ENCODE data around the gene HMGCLL1. TPM values are rescaled to one million over a fixed set of nuclear protein-coding genes. Genes with fewer than 3 reads are reported as not detected.
A peak's percentile ranks its signal among the peaks of the same experiment; 100 is the strongest.

The HMGCLL1 gene
- total and polyA plus RNA-seq, 8 donors: 4.2 to 13.9 (median 8.0) TPM

DNA sequence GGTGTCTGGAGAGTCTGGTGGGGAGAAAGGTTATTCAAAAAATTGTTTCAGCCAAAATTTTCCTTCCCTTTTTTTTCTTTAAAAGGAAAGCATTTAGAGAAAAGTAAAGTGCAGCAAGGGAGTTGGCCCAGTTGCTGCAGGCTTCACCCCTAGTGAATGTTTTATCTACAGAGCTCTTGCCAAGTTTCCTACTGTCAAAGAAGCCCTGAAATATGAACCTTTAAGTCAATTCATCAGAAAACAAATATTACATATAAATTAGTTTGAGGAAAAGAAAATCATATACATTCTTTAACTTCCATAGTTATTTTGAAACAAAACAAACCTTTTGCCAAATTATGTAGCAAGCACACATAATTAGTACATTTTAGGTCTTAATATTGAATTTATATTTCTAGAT lies 25.0 kb upstream of the HMGCLL1 start:
- TF ChIP-seq, protein P1, sequence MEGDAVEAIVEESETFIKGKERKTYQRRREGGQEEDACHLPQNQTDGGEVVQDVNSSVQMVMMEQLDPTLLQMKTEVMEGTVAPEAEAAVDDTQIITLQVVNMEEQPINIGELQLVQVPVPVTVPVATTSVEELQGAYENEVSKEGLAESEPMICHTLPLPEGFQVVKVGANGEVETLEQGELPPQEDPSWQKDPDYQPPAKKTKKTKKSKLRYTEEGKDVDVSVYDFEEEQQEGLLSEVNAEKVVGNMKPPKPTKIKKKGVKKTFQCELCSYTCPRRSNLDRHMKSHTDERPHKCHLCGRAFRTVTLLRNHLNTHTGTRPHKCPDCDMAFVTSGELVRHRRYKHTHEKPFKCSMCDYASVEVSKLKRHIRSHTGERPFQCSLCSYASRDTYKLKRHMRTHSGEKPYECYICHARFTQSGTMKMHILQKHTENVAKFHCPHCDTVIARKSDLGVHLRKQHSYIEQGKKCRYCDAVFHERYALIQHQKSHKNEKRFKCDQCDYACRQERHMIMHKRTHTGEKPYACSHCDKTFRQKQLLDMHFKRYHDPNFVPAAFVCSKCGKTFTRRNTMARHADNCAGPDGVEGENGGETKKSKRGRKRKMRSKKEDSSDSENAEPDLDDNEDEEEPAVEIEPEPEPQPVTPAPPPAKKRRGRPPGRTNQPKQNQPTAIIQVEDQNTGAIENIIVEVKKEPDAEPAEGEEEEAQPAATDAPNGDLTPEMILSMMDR (IDR thresholded peaks at IDR 0.05): no peak
- DNase-seq (peak in 2 of 4 donors; percentile 23 to 44), ATAC-seq (no peak)
- Histone ChIP-seq H3K4me3 (no peak overlapping the region), H3K27me3 (no peaks in the 10 kb centered on the region), H3K9me3 (no peaks in the 10 kb centered on the region), H3K36me3 (no peaks in the 10 kb centered on the region), H3K4me1 (no peaks in the 10 kb centered on the region), H3K27ac (no peak overlapping the region)
- intact Hi-C loops (cut with DNase I): no loop called here

DNA sequence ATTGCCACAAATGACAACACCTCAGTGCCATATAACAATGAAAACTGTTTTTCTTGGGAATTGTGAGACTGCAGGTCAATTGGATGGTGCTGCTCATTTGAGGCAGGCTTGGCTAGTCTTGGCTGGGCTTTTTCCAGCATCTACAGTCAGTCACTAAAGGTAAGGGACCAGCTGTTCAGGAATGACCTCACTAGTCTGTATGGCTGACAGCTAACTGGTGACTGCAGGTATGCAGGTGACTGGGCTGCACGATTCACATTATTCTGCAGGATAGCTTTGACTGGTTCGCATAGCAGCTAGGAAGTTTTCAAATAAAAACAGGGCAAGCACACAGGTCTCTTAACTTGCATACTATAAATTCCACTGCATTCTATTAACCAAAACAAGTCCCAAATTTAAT lies 22.1 kb upstream of the HMGCLL1 start:
- Histone ChIP-seq H3K4me1 (no peaks in the 10 kb centered on the region), H3K9me3 (no peaks in the 10 kb centered on the region), H3K27me3 (no peaks in the 10 kb centered on the region), H3K36me3 (no peaks in the 10 kb centered on the region), H3K4me3 (no peak overlapping the region), H3K27ac (no peak overlapping the region)
- no peak for DNase-seq
- TF ChIP-seq, protein P1 (IDR thresholded peaks at IDR 0.05): no peak
- ATAC-seq: no peak
- intact Hi-C loops (cut with DNase I): no loop called here

DNA sequence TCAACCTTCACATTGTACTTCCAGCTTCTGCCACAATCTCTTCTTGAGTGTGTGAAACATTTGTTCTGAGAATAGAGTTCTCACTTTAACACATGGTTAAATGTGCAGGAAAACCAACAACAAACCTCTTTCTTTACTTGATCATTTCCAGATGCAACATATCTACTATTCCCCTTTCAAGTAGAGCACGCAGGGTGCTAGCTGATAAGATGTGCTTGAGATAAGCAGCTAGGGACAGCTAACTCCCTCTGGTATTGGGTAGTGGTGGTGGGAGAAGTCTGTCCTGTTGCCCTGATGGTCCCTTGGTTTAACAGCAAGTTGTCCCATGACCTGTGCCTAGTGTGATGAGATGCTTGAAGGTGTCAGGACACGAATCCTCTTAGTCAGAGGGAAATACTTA lies 15.4 kb upstream of the HMGCLL1 start:
- Histone ChIP-seq H3K27ac (no peak overlapping the region), H3K4me1 (no peaks in the 10 kb centered on the region), H3K9me3 (no peaks in the 10 kb centered on the region), H3K36me3 (no peaks in the 10 kb centered on the region), H3K27me3 (no peaks in the 10 kb centered on the region), H3K4me3 (no peak overlapping the region)
- no peak for ATAC-seq
- intact Hi-C loops (cut with DNase I): no loop called here
- TF ChIP-seq, protein P1 (IDR thresholded peaks at IDR 0.05): no peak
- no peak for DNase-seq

DNA sequence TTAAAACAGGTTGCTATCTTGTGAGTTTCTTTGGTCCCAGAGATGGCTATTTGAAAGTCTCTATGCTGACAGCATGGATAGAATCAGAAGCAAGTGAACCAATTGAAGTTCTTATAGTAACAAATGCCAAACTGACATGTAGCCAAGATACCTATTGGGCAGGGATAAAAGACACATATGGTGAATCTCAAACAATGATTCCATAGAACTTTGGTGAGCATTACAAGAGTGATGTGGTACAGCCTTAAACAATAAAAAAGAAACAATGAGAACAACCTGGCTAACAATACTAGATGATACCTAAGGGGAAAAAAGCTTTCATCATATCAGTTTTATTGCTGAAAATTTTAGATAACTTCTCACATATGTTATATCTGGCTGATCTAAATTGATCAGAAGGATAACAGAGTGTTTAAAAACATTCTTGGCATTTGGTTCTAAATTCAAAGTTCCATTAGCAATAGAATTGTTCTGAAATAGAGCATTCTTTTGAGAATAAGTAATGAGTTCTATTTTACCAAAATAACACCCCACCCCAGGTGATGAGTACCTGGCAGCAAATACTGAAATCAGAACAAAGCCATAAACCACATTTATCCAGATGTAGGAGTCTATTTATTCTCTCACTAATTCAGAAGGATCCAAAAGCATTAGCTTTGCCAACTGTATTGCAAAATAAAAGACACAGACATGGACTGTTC lies 5.8 kb upstream of the HMGCLL1 start:
- ATAC-seq: no peak
- no peaks in the 10 kb centered on the region for H3K27me3 ChIP-seq

DNA sequence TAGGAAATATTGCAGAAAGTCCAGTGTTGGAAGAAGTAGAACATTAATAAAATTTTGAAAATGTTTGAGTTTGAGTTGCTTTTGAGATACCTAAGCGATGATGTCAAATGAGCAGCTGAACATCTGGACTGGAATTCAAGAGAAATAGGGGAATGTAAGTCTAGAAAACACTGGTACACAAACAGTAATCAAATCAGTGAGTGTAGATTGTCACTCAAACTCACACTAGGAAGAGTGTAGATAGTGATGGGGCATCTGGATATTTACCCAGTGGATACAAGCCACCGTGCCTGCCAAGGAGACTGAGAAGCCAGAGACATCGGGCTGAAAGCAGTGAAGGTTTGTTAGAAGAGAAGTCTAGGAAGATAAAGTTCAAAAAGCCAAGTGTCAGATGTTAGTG lies 2.2 kb downstream of the HMGCLL1 start:
- ATAC-seq (no peak), DNase-seq (no peak)
- Histone ChIP-seq H3K4me3 (no peak overlapping the region), H3K27ac (no peak overlapping the region), H3K27me3 (peaks cover 0 to 15% of the 10 kb centered on the region in 2 donors), H3K9me3 (peaks cover 0 to 12% of the 10 kb centered on the region in 2 donors), H3K4me1 (no peaks in the 10 kb centered on the region), H3K36me3 (no peaks in the 10 kb centered on the region)
- TF ChIP-seq, protein P1 (IDR thresholded peaks at IDR 0.05): no peak
- intact Hi-C loops (cut with DNase I): no loop called here

More for the DNA sequence above, 5.8 kb upstream of the HMGCLL1 start:
- H3K4me3 ChIP-seq: no peak overlapping the region
- DNase-seq: no peak
- H3K36me3 ChIP-seq: no peaks in the 10 kb centered on the region
- TF ChIP-seq, protein P1 (IDR thresholded peaks at IDR 0.05): no peak
- no peaks in the 10 kb centered on the region for H3K4me1 ChIP-seq
- intact Hi-C loops (cut with DNase I): no loop called here
- H3K9me3 ChIP-seq: peaks cover 0 to 3% of the 10 kb centered on the region in 2 donors
- H3K27ac ChIP-seq: no peak overlapping the region

All from left lung (tissue), 10 donors.